HAP-1 (cell line): ENCODE measurements around the gene MRPL43.

Experiments used
- DNase-seq, 2 experiments: peaks; one replicate each; pipeline ENCODE4 v3.0.0-alpha.2; 2016 to 2020; ENCODE audit warnings: low spot score in 2 of 2
- H3K27me3 ChIP-seq: fragments of 250-450 bp; sonication (Bioruptor Pico); 2 replicates; pipeline ENCODE4 v1.5.1; 2020; ENCODE audit warnings: low read depth, mild to moderate bottlenecking, moderate library complexity
- H3K36me3 ChIP-seq: fragments of 250-450 bp; sonication (Bioruptor Pico); replicated peaks from 2 replicates; pipeline ENCODE4 v1.5.1; 2020; ENCODE audit warnings: mild to moderate bottlenecking
- H3K4me1 ChIP-seq: fragments of 250-450 bp; sonication (Bioruptor Pico); 2 replicates; pipeline ENCODE4 v1.5.1; 2020; ENCODE audit warnings: mild to moderate bottlenecking
- H3K4me3 ChIP-seq: fragments of 250-450 bp; sonication (Bioruptor Pico); 2 replicates; pipeline ENCODE4 v1.5.1; 2020; ENCODE audit warnings: mild to moderate bottlenecking, moderate library complexity
- H3K9me3 ChIP-seq: fragments of 250-450 bp; sonication (Bioruptor Pico); 2 replicates; pipeline ENCODE4 v1.5.1; 2020; ENCODE audit warnings: mild to moderate bottlenecking, moderate library complexity
- in situ Hi-C: fragments of 300-500 bp; cut with MboI; formaldehyde crosslinking; loops from 3 replicates; pipeline ENCODE4 v1.14.3; 2020; ENCODE audit warnings: low sequenced_read_pairs, inconsistent platforms, mixed read lengths

Gene MRPL43

DNA sequence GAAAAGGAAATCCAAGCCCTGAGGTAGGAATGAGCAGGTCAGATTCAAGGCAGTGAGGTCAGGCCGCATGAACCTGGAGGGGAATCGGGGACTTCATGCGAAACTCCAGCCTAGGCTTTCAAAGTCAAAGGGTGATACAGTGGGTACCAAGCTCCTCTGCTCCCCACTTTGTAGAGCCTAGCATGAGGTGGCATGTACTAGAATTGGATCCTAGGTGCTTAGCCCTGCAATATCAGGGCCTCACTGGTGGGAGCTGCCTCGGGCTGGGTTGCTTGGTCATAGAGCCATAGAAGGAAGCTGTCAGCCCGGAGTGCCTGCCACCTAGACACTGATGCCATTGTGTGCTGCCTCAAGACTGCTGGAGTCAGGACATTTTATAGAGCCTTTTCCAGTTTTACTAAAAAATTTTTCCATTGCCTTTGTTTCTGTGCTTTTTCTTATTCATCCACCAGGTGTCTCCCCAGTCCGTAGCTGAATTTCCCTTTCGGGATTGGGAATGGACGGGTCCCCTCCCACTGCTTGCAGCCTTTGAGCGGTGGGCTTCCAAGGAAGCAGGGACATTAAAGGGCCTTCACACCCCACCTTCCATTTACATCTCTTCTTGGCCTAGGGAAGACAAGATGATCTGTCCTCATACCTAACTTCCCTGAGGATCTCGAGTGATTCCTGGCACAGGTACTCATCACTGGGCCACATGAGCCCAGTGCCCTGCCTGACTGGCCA lies 6.8 kb upstream of the MRPL43 start:
- Histone ChIP-seq H3K9me3 (no peaks in the 10 kb centered on the region), H3K36me3 (peaks cover 47% of the 10 kb centered on the region), H3K4me1 (peaks cover 21% of the 10 kb centered on the region), H3K27me3 (no peaks in the 10 kb centered on the region), H3K4me3 (no peak overlapping the region)
- in situ Hi-C loops: no loop called here
- DNase-seq: peak; percentile 61 to 63

DNA sequence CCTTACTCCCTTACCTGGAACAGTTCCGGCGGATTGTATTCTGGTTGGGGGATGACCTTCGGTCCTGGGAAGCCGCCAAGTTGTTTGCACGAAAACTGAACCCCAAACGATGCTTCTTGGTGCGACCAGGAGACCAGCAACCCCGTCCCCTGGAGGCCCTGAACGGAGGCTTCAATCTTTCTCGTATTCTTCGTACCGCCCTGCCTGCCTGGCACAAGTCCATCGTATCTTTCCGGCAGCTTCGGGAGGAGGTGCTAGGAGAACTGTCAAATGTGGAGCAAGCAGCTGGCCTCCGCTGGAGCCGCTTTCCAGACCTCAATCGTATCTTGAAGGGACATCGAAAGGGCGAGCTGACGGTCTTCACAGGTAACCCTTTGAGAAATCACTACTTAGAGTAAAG lies 1.8 kb upstream of the MRPL43 start:
- peaks cover 19% of the 10 kb centered on the region for H3K4me1 ChIP-seq
- H3K9me3 ChIP-seq: 0 out of 2 replicates have a peak, but pooled peaks cover 3% of the 10 kb centered on the region
- no peaks in the 10 kb centered on the region for H3K27me3 ChIP-seq
- no peak overlapping the region for H3K4me3 ChIP-seq
- in situ Hi-C loops: no loop called here
- peaks cover 49% of the 10 kb centered on the region for H3K36me3 ChIP-seq
- DNase-seq: no peak

DNA sequence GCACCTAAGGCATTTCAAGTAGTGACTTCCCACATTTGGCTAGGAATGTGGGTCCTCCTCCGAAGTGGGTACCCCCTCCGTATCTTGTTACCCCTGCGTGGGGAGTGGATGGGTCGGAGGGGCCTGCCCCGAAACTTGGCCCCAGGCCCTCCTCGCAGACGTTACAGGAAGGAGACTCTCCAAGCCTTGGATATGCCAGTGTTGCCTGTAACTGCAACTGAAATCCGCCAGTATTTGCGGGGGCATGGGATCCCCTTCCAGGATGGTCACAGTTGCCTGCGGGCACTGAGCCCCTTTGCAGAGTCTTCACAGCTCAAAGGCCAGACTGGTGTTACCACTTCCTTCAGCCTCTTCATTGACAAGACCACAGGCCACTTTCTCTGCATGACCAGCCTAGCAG lies 869 bp upstream of the MRPL43 start:
- no peak for DNase-seq
- Histone ChIP-seq H3K4me3 (peak overlapping the region; percentile 94), H3K4me1 (peaks cover 19% of the 10 kb centered on the region), H3K9me3 (0 out of 2 replicates have a peak, but pooled peaks cover 3% of the 10 kb centered on the region), H3K36me3 (peaks cover 40% of the 10 kb centered on the region), H3K27me3 (no peaks in the 10 kb centered on the region)
- in situ Hi-C loops: no loop called here

DNA sequence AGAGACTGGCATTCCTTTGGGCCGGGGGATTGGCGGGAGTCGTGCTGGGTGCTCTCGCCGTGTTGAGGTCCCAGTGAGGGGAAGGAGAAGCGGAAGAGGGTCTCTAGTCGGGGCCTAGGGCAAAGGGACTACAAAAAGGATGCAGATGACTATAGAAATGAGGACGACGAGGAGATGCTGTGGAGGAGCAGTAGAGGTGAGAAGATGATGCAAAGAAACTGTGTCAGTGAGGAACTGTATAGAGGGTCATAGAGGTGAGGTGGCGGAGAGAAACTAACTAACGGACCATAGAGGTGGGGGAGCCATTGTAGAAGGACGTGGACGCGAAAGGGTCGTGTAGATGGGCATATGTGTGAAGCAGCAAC lies 370 bp upstream of the MRPL43 start:
- H3K9me3 ChIP-seq: 0 out of 2 replicates have a peak, but pooled peaks cover 3% of the 10 kb centered on the region
- DNase-seq: no peak
- H3K4me1 ChIP-seq: peaks cover 19% of the 10 kb centered on the region
- peak overlapping the region; percentile 94 for H3K4me3 ChIP-seq
- H3K36me3 ChIP-seq: peaks cover 35% of the 10 kb centered on the region
- in situ Hi-C loops: no loop called here
- no peaks in the 10 kb centered on the region for H3K27me3 ChIP-seq

DNA sequence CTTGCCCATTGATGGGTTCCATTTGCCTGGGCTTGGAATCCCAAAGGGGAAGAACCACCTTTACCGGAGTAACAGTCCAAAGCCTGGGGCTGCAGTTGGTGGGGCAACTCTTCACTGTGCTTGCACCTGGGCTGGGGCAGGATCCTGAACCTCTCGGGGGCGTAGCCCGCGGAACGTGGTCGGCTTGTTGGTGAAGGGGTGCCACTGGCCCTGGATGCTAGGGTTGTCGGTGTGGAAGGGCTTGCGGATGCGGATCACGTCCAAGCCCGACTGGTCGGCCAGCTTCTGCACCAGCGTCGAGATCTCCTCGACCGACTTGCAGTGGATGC lies 710 bp downstream of the MRPL43 start:
- no peak for DNase-seq
- H3K27me3 ChIP-seq: no peaks in the 10 kb centered on the region
- in situ Hi-C loops: no loop called here
- H3K9me3 ChIP-seq: 0 out of 2 replicates have a peak, but pooled peaks cover 3% of the 10 kb centered on the region
- peak overlapping the region; percentile 94 for H3K4me3 ChIP-seq
- H3K4me1 ChIP-seq: peaks cover 19% of the 10 kb centered on the region
- peaks cover 35% of the 10 kb centered on the region for H3K36me3 ChIP-seq

DNA sequence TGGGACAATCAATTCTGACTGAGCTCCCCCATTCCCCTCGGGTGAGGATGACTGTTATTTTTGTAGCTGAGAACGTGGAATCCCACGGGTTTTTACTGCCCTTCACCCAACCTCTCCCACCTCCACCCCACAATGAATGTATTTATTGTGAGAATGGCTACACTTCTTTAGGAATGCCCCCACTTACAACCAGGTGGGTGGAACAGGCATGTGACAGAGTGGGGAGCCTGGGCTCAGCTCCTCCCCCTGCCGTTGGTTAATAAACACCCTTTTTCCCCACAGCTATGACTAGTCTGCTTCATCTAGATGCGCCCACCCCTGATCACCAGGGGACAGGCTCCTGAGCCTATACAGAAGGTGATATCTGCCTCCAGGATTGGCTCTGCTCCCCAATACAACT lies 2.0 kb downstream of the MRPL43 start:
- peaks cover 35% of the 10 kb centered on the region for H3K36me3 ChIP-seq
- in situ Hi-C loops: no loop called here
- DNase-seq: no peak

DNA sequence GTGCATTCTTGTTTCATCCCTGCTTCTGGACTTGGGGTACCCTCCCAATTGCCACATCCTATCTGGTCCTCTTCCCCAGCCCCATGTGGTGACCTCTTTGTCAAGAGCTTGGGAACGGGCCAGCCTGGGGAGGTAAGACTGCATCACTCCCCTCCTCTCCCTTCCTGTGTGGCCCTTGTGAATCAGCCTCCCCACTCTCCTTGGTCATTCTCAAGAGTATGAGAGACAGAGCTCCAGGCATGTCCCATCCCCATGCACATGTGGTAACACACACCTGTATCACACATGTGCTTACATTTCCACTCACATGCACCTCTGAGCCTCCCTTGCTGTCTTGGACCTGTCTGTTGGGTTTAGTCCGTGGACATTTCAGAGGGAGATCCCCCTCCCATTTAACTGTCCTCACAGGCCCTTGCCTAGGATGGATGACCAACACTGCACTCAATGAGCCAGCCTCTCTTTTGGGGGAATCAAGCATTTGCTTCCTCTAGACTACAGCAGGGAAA lies 2.6 kb downstream of the MRPL43 start:
- H3K4me3 ChIP-seq: no peak overlapping the region
- H3K4me1 ChIP-seq: peaks cover 19% of the 10 kb centered on the region
- no peak for DNase-seq
- H3K36me3 ChIP-seq: peaks cover 29% of the 10 kb centered on the region
- in situ Hi-C loops: no loop called here
- H3K27me3 ChIP-seq: no peaks in the 10 kb centered on the region
- H3K9me3 ChIP-seq: 0 out of 2 replicates have a peak, but pooled peaks cover 3% of the 10 kb centered on the region

More for the DNA sequence above, 2.0 kb downstream of the MRPL43 start:
- no peak overlapping the region for H3K4me3 ChIP-seq
- no peaks in the 10 kb centered on the region for H3K27me3 ChIP-seq
- H3K9me3 ChIP-seq: 0 out of 2 replicates have a peak, but pooled peaks cover 3% of the 10 kb centered on the region
- peaks cover 19% of the 10 kb centered on the region for H3K4me1 ChIP-seq

DNA sequence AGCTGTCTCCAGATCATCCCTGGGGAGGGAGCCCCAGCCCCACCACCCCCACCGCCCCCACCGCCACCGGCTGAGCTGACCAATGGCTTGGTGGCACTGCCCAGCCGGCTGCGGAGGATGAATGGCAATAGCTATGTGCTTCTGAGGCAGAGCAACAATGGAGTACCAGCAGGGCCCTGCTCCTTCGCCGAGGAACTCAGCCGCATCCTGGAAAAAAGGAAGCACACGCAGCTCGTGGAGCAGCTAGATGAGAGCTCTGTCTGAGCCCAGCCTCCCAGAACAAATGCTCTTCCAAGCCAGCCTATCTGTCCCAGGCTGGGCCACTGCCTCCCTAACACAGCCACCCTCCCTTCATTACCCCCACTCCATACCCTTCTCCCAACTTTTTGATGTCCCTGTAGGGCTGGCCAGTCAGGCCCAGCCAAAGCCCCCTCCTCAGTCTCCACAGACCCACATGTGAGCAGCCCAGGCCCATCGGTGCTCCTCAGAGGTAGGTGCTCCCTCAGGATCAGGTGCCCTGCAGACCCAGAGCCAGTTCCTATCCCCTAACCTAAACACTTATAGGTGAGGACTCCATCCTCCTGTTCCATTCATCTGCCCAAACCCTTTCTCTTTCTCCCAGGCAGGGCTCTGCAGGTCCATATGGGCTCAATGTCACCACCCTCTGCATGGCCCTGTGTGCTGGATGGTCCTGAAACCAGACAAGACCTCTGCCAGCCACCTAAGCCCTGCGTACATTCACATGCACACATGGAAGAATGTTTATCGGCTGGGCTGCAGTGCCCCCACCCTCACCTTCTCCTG lies 3.2 kb downstream of the MRPL43 start:
- Histone ChIP-seq H3K27me3 (no peaks in the 10 kb centered on the region), H3K9me3 (0 out of 2 replicates have a peak, but pooled peaks cover 3% of the 10 kb centered on the region), H3K36me3 (peaks cover 22% of the 10 kb centered on the region), H3K4me3 (no peak overlapping the region), H3K4me1 (peaks cover 16% of the 10 kb centered on the region)
- in situ Hi-C loops: no loop called here
- DNase-seq: no peak

DNA sequence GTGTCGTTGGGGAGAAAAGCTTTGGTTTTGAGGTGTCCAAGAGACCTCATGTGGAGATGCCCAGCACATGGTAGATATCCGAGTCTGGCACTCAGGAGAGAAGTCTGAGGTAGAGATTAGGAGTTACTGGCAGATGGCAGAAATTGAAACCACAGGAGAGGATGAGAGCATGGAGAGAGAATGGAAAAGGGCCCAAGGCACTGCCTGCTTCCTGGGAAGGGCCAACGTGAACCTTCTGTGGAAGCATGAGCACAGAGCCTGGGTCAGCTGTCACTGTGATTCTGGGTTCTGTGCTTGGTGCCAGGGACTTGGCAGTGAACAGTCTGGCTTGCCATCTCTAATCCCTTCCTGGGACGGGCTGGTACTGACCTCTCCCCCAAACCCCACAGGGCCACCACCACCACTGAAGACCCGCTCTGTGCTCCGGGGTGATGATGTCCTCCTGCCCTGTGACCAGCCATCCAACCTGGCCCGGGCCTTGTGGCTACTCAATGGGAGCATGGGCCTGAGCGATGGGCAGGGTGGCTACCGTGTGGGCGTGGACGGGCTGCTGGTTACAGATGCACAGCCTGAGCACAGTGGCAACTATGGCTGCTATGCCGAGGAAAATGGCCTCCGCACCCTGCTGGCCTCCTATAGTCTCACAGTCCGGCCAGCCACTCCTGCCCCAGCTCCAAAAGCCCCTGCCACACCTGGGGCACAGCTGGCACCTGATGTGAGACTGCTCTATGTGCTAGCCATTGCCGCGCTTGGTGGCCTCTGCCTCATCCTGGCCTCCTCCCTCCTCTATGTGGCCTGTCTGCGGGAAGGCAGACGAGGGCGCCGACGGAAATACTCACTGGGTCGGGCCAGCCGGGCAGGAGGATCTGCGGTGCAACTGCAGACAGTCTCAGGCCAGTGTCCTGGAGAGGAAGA lies 4.1 kb downstream of the MRPL43 start:
- H3K36me3 ChIP-seq: peaks cover 16% of the 10 kb centered on the region
- no peak overlapping the region for H3K4me3 ChIP-seq
- no peaks in the 10 kb centered on the region for H3K27me3 ChIP-seq
- in situ Hi-C loops: no loop called here
- 0 out of 2 replicates have a peak, but pooled peaks cover 3% of the 10 kb centered on the region for H3K9me3 ChIP-seq
- no peak for DNase-seq
- peaks cover 11% of the 10 kb centered on the region for H3K4me1 ChIP-seq

DNA sequence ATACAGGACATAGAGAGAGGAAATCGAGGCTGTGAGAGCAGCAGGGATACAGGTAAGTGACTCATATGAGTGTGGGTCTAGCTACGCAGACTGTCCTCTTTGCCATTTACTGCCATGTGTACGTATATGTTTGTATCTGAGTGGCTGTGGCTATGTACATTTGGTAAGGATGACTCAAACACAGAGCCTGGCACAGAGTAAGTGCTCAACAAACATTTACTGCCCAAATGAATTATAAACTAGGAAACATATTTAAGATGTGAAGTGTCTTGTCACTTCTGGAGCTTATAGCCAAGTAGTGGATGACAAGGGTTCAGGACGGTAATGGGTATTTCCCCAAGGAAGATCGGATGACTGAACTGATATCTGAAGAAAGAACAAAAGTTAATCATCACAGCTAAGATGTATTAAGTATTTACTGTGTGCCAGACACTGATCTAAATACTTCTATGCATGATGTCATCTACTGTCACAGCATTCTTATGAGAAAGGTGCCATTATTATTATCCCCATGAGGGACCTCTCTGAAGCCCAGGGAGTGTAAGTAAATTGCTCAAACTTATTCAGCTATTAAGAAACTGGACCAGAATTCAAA lies 6.0 kb downstream of the MRPL43 start:
- Histone ChIP-seq H3K4me1 (0 out of 2 replicates have a peak, but pooled peaks cover 3% of the 10 kb centered on the region), H3K36me3 (peaks cover 16% of the 10 kb centered on the region), H3K4me3 (no peak overlapping the region), H3K27me3 (no peaks in the 10 kb centered on the region), H3K9me3 (no peaks in the 10 kb centered on the region)
- in situ Hi-C loops: no loop called here
- DNase-seq: no peak

DNA sequence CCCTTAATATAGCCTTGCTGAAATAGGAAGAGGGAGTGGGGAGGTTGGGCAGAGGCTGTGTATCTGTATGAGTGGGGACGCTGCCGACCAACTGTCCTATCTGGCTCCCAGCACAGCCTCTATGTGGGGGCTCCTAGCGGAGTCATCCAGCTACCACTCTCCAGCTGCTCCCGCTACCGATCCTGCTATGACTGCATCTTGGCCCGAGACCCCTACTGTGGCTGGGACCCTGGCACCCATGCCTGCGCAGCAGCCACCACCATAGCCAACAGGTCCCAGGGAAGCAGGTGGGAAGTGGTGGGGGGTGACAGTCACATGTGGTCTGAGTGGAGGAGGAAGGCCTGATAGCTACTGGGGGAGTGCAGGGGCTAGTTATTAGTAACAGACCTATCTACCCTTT lies 6.6 kb downstream of the MRPL43 start:
- Histone ChIP-seq H3K9me3 (no peaks in the 10 kb centered on the region), H3K27me3 (no peaks in the 10 kb centered on the region), H3K36me3 (peaks cover 16% of the 10 kb centered on the region), H3K4me3 (no peak overlapping the region), H3K4me1 (no peaks in the 10 kb centered on the region)
- DNase-seq: no peak
- in situ Hi-C loops: no loop called here

DNA sequence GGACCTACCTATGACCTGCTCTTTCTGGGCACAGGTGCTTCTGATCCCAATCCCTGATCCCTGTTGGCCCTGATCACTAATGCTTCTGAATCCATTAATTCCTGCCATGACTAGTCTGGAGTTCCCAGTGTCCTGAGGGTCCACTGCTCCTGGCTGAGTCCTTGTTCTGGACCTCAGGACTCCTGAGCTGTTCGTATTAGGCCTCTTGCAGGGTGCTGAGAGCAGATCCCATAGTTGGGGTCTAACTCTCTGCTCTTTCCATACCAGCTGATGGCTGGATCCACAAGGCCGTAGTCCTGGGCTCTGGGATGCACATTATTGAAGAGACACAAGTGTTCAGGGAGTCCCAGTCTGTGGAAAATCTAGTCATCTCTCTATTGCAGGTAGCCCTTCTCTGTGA lies 7.0 kb downstream of the MRPL43 start:
- no peaks in the 10 kb centered on the region for H3K9me3 ChIP-seq
- peaks cover 16% of the 10 kb centered on the region for H3K36me3 ChIP-seq
- no peak for DNase-seq
- no peaks in the 10 kb centered on the region for H3K4me1 ChIP-seq
- in situ Hi-C loops: no loop called here
- H3K4me3 ChIP-seq: no peak overlapping the region
- H3K27me3 ChIP-seq: no peaks in the 10 kb centered on the region

DNA sequence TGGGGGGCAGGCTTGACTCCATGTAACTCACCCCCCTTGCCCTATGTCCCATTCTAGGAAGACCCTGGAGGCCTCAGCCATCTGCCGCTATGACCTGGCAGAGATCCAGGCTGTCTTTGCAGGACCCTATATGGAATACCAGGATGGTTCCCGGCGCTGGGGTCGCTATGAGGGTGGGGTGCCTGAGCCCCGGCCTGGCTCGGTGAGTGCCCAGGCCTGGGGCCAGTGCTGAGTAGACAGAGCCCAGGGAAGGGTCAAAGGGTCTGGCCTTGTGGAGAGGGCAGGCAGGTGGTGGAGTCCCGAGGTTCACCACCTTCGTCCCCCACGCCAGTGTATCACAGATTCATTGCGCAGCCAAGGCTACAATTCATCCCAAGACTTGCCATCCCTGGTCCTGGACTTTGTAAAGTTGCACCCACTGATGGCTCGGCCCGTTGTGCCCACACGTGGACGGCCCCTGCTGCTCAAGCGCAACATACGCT lies 7.5 kb downstream of the MRPL43 start:
- H3K4me1 ChIP-seq: no peaks in the 10 kb centered on the region
- in situ Hi-C loops: no loop called here
- H3K36me3 ChIP-seq: peaks cover 15% of the 10 kb centered on the region
- no peak overlapping the region for H3K4me3 ChIP-seq
- DNase-seq: no peak
- H3K9me3 ChIP-seq: no peaks in the 10 kb centered on the region
- H3K27me3 ChIP-seq: no peaks in the 10 kb centered on the region
